ENCODE results near the gene NFAT5.

GRCh38 chr16:69724414-69724873 is 158.7 kb downstream of the NFAT5 start:
- no peak for TF ChIP-seq CTCF (conservative IDR thresholded peaks at IDR 0.05; ENCODE audit: low read length)
- no peak for TF ChIP-seq EZH2phosphoT487 (IDR thresholded peaks at IDR 0.05; ENCODE audit: borderline replicate concordance, low read depth, low read length)
